ENCODE data around the gene UBE2O.

The UBE2O gene

DNA sequence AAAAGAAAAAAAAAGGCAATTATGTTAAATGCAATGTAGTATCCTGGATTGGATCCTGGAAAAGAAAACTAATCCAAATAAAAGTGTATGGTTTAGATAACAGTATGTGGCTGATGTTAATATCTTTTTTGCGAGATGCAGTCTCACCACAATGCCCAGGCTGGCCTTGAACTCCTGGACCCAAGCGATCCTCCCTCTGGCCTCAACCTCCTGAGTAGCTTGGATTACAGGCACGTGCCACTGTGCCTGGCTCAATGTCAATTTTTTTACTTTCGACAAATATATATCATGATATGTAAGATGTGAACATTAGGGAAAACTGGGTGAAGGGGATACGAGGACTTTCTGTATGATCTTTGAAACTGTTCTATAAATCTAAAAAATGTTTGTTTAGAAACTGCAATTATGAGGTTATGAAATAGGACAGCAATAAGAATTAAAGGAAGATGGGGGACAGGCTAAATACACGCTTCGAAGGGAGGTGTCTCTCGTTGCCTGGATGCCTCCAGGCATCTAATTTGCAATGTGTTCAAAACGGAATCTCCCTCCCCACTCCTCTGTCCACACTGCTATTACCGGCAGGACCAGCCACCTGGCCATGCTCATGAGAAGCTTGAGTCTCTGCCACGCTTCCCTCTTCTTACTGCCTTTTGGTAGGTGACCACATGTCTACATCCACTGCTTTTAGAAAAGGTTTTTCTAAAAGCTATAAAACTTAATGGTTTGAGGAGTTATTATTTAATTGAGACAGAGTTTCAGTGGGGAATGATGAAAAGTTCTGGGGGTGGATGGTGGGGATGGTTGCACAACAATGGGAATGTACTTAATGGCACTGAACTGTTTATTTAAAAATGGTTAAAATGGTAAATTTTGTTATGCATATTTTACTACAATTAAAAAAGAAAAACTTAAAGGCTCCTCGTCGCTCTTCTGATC lies 15.2 kb downstream of the UBE2O start:
- Histone ChIP-seq H3K36me3 (ENCODE audit: control insufficient read depth in 2 of 2, insufficient read depth in 1 of 2, low read length in 2 of 2) (peaks cover 0 to 9% of the 10 kb centered on the region in 2 experiments; a peak in 1 of 3 replicates), H3K4me1 (ENCODE audit: control insufficient read depth, insufficient read depth, low read length) (peaks cover 37% of the 10 kb centered on the region), H3K27ac (ENCODE audit: extremely low read depth, low read depth, low read length) (no peak overlapping the region), H3K4me3 (ENCODE audit: low read depth, low read length) (no peak overlapping the region), H3K9me3 (ENCODE audit: control insufficient read depth, insufficient read depth, low read depth, low read length) (no peaks in the 10 kb centered on the region)
- TF ChIP-seq ZNF174 (tag by site-specific recombination; IDR thresholded peaks at IDR 0.05) (no peak), PRDM4 (tag by site-specific recombination; IDR thresholded peaks at IDR 0.05) (peak; percentile 2), MZF1 (tag by site-specific recombination; IDR thresholded peaks at IDR 0.05; ENCODE audit: borderline replicate concordance) (peak; percentile 18; the same call in 1 of the 2 replicates), ZNF341 (tag by site-specific recombination; IDR thresholded peaks at IDR 0.05; ENCODE audit: low read depth) (peak; percentile 20), PRDM10 (tag by site-specific recombination; IDR thresholded peaks at IDR 0.05) (peak; percentile 73), ZBTB26 (tag by site-specific recombination; optimal IDR thresholded peaks at IDR 0.05) (no peak), PRDM6 (tag by site-specific recombination; IDR thresholded peaks at IDR 0.05) (peak; percentile 82), SP7 (tag by site-specific recombination; IDR thresholded peaks at IDR 0.05) (peak; percentile 72; the same call in 1 of the 2 replicates), ZNF561 (tag by site-specific recombination; IDR thresholded peaks at IDR 0.05; ENCODE audit: borderline replicate concordance) (no peak), WT1 (tag by site-specific recombination; IDR thresholded peaks at IDR 0.05) (peak; percentile 70), ZNF335 (tag by site-specific recombination; conservative IDR thresholded peaks at IDR 0.05) (0 out of 2 replicates have a peak, but pooled peaks have one; percentile 8), ZBTB7A (tag by site-specific recombination; IDR thresholded peaks at IDR 0.05; ENCODE audit: low read depth) (no peak), PRDM2 (tag by site-specific recombination; IDR thresholded peaks at IDR 0.05; ENCODE audit: borderline replicate concordance) (no peak), KLF16 (tag by site-specific recombination; IDR thresholded peaks at IDR 0.05) (0 out of 2 replicates have a peak, but pooled peaks have one; percentile 13)
- ChIA-PET CTCF (interaction anchor here (0.6 to 1.5 kb wide), 5 partner anchors 7 to 86 kb away, joined by 3 to 6 read pairs (median 3); no protein-coding TSS in a partner anchor), POLR2A (no interaction called here)
